ENCODE data around the gene OGA. TPM values are rescaled to one million over a fixed set of nuclear protein-coding genes. Genes with fewer than 3 reads are reported as not detected.
A peak's percentile ranks its signal among the peaks of the same experiment; 100 is the strongest.

The OGA gene
- total RNA-seq, 2 donors from 2014 or later: 41.6 to 50.9 TPM

GRCh38 chr10:101785801-101786200 lies 32.4 kb downstream of the OGA start:
- H3K4me1 ChIP-seq: peaks cover 0 to 31% of the 10 kb centered on the region in 2 donors
- no peak overlapping the region for H3K4me3 ChIP-seq

DNA sequence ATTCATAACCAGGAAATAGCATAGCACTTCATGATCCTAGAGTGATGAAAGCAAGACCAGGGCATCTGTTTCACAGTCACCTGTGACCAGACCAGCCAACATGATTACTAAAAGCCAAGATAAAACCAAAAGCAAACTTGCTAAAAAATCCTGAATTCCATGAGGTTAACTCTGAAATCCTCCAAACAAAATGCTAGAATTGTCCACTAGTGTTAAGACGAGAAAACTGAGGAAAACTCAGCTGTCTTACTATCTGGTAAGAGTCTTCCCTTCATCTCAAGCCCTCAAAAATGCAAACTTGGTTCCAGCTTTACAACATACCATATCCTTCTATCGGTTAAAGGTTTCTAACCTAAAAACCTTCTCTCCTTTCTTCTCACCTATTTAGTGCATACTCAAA lies 33.7 kb downstream of the OGA start:
- Histone ChIP-seq H3K27me3 (peaks cover 0 to 2% of the 10 kb centered on the region in 2 donors), H3K27ac (no peak overlapping the region), H3K9me3 (no peaks in the 10 kb centered on the region), H3K36me3 (peaks cover 45% of the 10 kb centered on the region), H3K4me1 (peaks cover 0 to 44% of the 10 kb centered on the region in 2 donors), H3K4me3 (no peak overlapping the region)
- DNase-seq (ENCODE audit: low spot score): no peak
- TF ChIP-seq, protein P1, sequence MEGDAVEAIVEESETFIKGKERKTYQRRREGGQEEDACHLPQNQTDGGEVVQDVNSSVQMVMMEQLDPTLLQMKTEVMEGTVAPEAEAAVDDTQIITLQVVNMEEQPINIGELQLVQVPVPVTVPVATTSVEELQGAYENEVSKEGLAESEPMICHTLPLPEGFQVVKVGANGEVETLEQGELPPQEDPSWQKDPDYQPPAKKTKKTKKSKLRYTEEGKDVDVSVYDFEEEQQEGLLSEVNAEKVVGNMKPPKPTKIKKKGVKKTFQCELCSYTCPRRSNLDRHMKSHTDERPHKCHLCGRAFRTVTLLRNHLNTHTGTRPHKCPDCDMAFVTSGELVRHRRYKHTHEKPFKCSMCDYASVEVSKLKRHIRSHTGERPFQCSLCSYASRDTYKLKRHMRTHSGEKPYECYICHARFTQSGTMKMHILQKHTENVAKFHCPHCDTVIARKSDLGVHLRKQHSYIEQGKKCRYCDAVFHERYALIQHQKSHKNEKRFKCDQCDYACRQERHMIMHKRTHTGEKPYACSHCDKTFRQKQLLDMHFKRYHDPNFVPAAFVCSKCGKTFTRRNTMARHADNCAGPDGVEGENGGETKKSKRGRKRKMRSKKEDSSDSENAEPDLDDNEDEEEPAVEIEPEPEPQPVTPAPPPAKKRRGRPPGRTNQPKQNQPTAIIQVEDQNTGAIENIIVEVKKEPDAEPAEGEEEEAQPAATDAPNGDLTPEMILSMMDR (IDR thresholded peaks at IDR 0.05): no peak

More at GRCh38 chr10:101785801-101786200, 32.4 kb downstream of the OGA start:
- no peak overlapping the region for H3K27ac ChIP-seq
- TF ChIP-seq, protein P1 (IDR thresholded peaks at IDR 0.05): no peak
- no peaks in the 10 kb centered on the region for H3K27me3 ChIP-seq
- no peak for DNase-seq (ENCODE audit: low spot score)
- peaks cover 55% of the 10 kb centered on the region for H3K36me3 ChIP-seq
- no peaks in the 10 kb centered on the region for H3K9me3 ChIP-seq

GRCh38 chr10:101783736-101784118 lies 34.5 kb downstream of the OGA start:
- peak; percentile 42 for DNase-seq (ENCODE audit: low spot score)
- TF ChIP-seq, protein P1 (IDR thresholded peaks at IDR 0.05): no peak
- Histone ChIP-seq H3K4me3 (peak overlapping the region; percentile 54 to 59), H3K4me1 (peaks cover 0 to 52% of the 10 kb centered on the region in 2 donors), H3K9me3 (no peaks in the 10 kb centered on the region), H3K27ac (peak overlapping the region in 1 of 2 donors; percentile 44), H3K36me3 (peaks cover 36% of the 10 kb centered on the region), H3K27me3 (peaks cover 0 to 6% of the 10 kb centered on the region in 2 donors)

- Histone ChIP-seq H3K4me3 (peak within 1 kb of the TSS; percentile 54 to 59), H3K9me3 (no peaks in the 10 kb centered on the region), H3K27ac (peak within 1 kb of the TSS in 1 of 2 donors; percentile 44), H3K36me3 (peaks cover 31% of the 10 kb centered on the region), H3K4me1 (peaks cover 0 to 55% of the 10 kb centered on the region in 2 donors), H3K27me3 (peaks cover 0 to 6% of the 10 kb centered on the region in 2 donors)
- TF ChIP-seq, protein P1 (IDR thresholded peaks at IDR 0.05): no peak
- peak; percentile 87 for DNase-seq (ENCODE audit: low spot score)
Measured at GRCh38 chr10:101782811-101783735, 35.2 kb downstream of the OGA start, which contains the start of gene NPM3. TSS of gene NPM3 (minus strand) at chr10:101783446. CDS start at chr10:101783390, 56 bp downstream.

DNA sequence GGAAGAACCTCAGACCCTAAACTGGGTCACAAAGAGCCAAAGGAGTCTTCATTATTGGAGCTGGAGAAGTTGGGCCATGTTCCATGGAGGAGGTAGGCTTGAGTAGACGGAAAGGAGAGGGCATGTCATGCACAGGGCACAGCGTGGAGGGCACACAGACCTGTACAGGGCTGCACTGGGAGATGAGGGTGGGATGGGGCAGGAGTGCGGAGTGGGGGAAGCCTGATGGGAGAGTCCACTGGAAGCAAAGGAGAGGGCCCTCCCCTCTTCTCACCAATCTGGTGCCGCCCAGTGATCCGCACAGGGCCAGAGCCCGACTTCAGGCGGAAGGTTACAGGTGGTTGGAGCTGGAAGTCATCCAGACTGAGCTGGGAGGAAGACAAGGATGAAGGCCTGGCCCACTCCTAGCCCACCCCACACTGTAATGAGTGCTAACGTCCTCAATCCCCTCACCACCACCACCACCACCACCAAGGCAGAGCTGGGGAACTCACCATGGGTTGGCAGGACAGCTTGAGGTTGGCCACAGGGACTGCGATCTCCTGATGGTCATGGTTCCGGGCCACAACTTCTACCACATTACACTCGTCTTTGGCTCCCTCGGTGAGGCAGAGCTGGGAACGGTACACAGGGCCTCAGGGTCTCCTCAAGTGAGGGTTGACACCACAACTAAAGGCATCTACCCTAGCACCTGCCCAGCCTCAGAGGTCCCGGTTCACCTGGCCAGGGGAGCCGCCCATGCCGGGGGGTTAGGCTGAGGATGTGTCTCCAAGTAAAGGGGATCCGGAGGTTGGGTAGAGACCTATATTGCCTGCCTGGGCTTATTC lies 36.0 kb downstream of the OGA start:
- TF ChIP-seq, protein P1 (IDR thresholded peaks at IDR 0.05): no peak
- H3K27ac ChIP-seq: no peak overlapping the region
- DNase-seq (ENCODE audit: low spot score): peak; percentile 42
- H3K9me3 ChIP-seq: no peaks in the 10 kb centered on the region
- H3K27me3 ChIP-seq: peaks cover 0 to 6% of the 10 kb centered on the region in 2 donors
- H3K36me3 ChIP-seq: peaks cover 22% of the 10 kb centered on the region
- H3K4me3 ChIP-seq: peak overlapping the region; percentile 54 to 59
- peaks cover 0 to 55% of the 10 kb centered on the region in 2 donors for H3K4me1 ChIP-seq

Data from right atrium auricular region (tissue), 2 donors.